ENCODE data around the gene MRPL23.

Gene MRPL23

GRCh38 chr11:1959786-1960185 lies 12.7 kb downstream of the MRPL23 start:
- DNase-seq: no peak

- no peak for DNase-seq
These were observed 16.7 kb downstream of the MRPL23 start for GRCh38 chr11:1963864-1964263.

GRCh38 chr11:1964348-1964747 lies 17.2 kb downstream of the MRPL23 start:
- DNase-seq: no peak

GRCh38 chr11:1964955-1965354 lies 17.8 kb downstream of the MRPL23 start:
- no peak for DNase-seq

GRCh38 chr11:1966531-1966930 lies 19.4 kb downstream of the MRPL23 start:
- no peak for DNase-seq

- DNase-seq: no peak
These were observed 20.6 kb downstream of the MRPL23 start for GRCh38 chr11:1967641-1968225.

- DNase-seq: no peak
These were observed 21.4 kb downstream of the MRPL23 start for GRCh38 chr11:1968454-1969002.

- no peak for DNase-seq
These were observed 21.9 kb downstream of the MRPL23 start for GRCh38 chr11:1969035-1969434.

GRCh38 chr11:1969776-1970175 lies 22.6 kb downstream of the MRPL23 start:
- DNase-seq: no peak

GRCh38 chr11:1970956-1971355 lies 23.8 kb downstream of the MRPL23 start:
- no peak for DNase-seq

GRCh38 chr11:1975185-1975584 lies 28.1 kb downstream of the MRPL23 start:
- no peak for DNase-seq

GRCh38 chr11:1978720-1979473 lies 31.8 kb downstream of the MRPL23 start:
- no peak for DNase-seq

- no peak for DNase-seq
These were observed 32.5 kb downstream of the MRPL23 start for GRCh38 chr11:1979607-1980006.

- DNase-seq: no peak
These were observed 35.9 kb downstream of the MRPL23 start for GRCh38 chr11:1982873-1983600.

- no peak for DNase-seq
These were observed 36.4 kb downstream of the MRPL23 start for GRCh38 chr11:1983601-1983961.

GRCh38 chr11:1987024-1987423 lies 39.9 kb downstream of the MRPL23 start:
- no peak for DNase-seq

- DNase-seq: no peak
These were observed 41.0 kb downstream of the MRPL23 start for GRCh38 chr11:1988174-1988573.

GRCh38 chr11:1988667-1989317 lies 41.7 kb downstream of the MRPL23 start:
- DNase-seq: no peak

- DNase-seq: no peak
These were observed 42.8 kb downstream of the MRPL23 start for GRCh38 chr11:1989953-1990352.

GRCh38 chr11:1990872-1991578 lies 43.9 kb downstream of the MRPL23 start:
- no peak for DNase-seq

GRCh38 chr11:1992111-1992510 lies 45.0 kb downstream of the MRPL23 start:
- no peak for DNase-seq

- no peak for DNase-seq
These were observed 47.0 kb downstream of the MRPL23 start for GRCh38 chr11:1994121-1994520.

- DNase-seq: no peak
These were observed 50.6 kb downstream of the MRPL23 start, which contains the start of gene H19 for GRCh38 chr11:1997755-1998154. Gene H19 (minus strand): TSS chr11:1997842.

Data from activated naive CD4-positive, alpha-beta T cell treated with Interleukin-2 at 50 U/mL for 16 hours (primary cell).